HG03196 (cell line): ENCODE data around the gene LYPD8.

Experiments used
- ATAC-seq: cut with Tn5 transposase; IDR thresholded peaks from one replicate; pipeline ENCODE4 v1.9.1; 2021; ENCODE audit not compliant: unreplicated experiment

LYPD8 gene

GRCh38 chr1:248702714-248703113 is 52.8 kb downstream of the LYPD8 start, which contains the start of gene OR14I1:
Gene OR14I1, minus strand, starts transcription at chr1:248702766.
- no peak for ATAC-seq

- no peak for ATAC-seq
These were observed 56.5 kb downstream of the LYPD8 start for GRCh38 chr1:248699099-248699498.

GRCh38 chr1:248697907-248698306 is 57.7 kb downstream of the LYPD8 start:
- ATAC-seq = no peak

DNA sequence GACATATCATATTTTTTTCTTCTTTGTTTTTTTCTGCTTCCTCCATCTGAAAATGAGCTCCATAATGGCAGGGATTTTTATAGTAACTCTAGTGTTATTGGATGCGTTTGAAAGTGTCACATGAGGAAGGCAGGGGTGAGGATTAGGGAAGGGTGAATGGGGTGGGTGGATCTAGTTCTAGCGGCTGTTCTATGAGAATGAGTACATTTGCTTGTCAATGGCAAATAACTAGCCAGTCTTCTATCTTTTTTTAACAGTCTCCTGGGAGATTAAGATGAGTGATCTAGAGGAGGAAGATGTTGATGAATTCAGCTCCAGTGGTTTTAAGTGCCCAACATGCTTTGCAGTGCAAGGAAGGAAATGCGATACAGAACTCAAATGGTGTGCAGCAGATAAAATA is 58.8 kb downstream of the LYPD8 start:
- ATAC-seq = no peak

GRCh38 chr1:248696261-248696660 is 59.3 kb downstream of the LYPD8 start:
- no peak for ATAC-seq

- no peak for ATAC-seq
These were observed 60.0 kb downstream of the LYPD8 start for GRCh38 chr1:248695451-248696132.

DNA sequence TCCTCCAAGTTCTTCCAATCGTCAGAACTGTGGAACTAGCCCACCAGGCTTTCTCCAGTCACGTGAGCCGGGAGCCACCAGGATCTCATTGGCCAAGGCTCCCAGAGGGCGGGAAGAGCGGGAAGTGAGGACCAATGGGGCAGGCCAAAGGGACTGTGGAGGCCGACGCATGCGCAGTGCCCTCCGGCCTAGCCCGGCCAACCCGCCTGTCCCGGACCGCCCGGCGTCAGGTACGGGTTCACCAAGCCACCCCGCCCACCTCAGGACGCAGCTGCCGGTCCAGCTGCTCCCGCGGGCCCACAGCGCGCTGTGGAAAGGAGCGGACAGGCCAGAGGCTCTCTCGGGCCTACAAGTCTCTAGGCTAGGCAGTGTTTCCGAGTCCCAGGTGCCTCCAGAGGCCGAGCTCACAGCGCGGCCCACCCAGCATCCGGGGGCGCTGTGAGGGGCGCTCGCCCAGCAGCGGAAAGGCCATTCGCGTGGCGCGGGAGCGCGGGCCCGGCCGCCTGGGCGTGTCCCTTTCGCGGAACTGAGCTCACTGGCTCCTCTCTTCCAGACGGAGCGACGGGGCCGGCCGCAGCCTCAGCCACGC is 63.9 kb downstream of the LYPD8 start:
- ATAC-seq = no peak
